SK-N-SH treated with all-trans-retinoic acid at 6 μM for 48 hours (cell line): ENCODE measurements around the gene EPN2.
"Not testable (repeated sequence)": the region's sequence is repeated elsewhere in the genome, so short reads cannot be mapped to it uniquely, and the experiment has no call there.

ENCODE experiments used
- ARNTL ChIP-seq: fragments of 450-650 bp; formaldehyde crosslinking; IDR thresholded peaks from 2 replicates; pipeline ENCODE4 v1.5.0; 2020; ENCODE audit warnings: low read depth, mild to moderate bottlenecking, moderate library complexity, borderline replicate concordance
- CSDC2 ChIP-seq: fragments of 250-450 bp; sonication (Bioruptor Pico); IDR thresholded peaks from 2 replicates; pipeline ENCODE4 v1.5.0; 2020; ENCODE audit warnings: mild to moderate bottlenecking, moderate library complexity
- ESRRG ChIP-seq: fragments of 250-450 bp; sonication (Bioruptor Pico); IDR thresholded peaks from 2 replicates; pipeline ENCODE4 v1.6.1; 2021; ENCODE audit warnings: mild to moderate bottlenecking
- RARB ChIP-seq: fragments of 250-450 bp; sonication (Bioruptor Pico); IDR thresholded peaks from 2 replicates; pipeline ENCODE4 v1.8.0; 2021; ENCODE audit warnings: mild to moderate bottlenecking, moderate library complexity
- ZFP3 ChIP-seq: fragments of 250-450 bp; sonication (Bioruptor Pico); IDR thresholded peaks from 2 replicates; pipeline ENCODE4 v1.5.0; 2020; ENCODE audit warnings: mild to moderate bottlenecking, moderate library complexity
- ZNF70 ChIP-seq: fragments of 450-650 bp; formaldehyde crosslinking; IDR thresholded peaks from 2 replicates; pipeline ENCODE4 v1.5.0; 2020; ENCODE audit warnings: mild to moderate bottlenecking, moderate library complexity
- TF ChIP-seq, protein P1 (sequence below): fragments of 250-450 bp; sonication (Bioruptor Pico); IDR thresholded peaks from 2 replicates; pipeline ENCODE4 v1.5.1; 2020; ENCODE audit warnings: low read depth, mild to moderate bottlenecking, moderate library complexity
- TF ChIP-seq, protein P2 (sequence below): fragments of 250-450 bp; sonication (Bioruptor Pico); IDR thresholded peaks from 2 replicates; pipeline ENCODE4 v1.8.0; 2020; ENCODE audit warnings: mild to moderate bottlenecking, moderate library complexity, borderline replicate concordance
- TF ChIP-seq, protein P3 (sequence below): fragments of 250-450 bp; sonication (Bioruptor Pico); IDR thresholded peaks from 2 replicates; pipeline ENCODE4 v1.8.0; 2021; ENCODE audit warnings: low read depth, mild to moderate bottlenecking, moderate library complexity, borderline replicate concordance

DNA sequence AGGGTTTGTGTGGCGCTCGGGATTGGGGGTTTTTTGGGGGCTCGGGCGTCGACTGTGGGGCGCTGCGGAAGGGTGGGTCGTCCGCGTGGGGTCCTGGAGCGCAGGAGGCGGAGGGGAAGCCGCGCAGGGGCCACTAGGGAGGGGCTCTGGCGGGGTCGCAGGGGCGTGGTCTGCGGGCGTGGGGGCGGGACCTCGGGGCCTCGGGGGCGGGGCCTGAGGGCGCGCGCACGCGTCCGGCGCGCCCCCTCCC lies at the start of gene EPN2:
- TF ChIP-seq CSDC2 (CRISPR knock-in tag); ESRRG (CRISPR knock-in tag); ZFP3 (CRISPR knock-in tag); ZNF70 (CRISPR knock-in tag); ARNTL (CRISPR knock-in tag); RARB: not testable (repeated sequence)
- TF ChIP-seq, protein P1, sequence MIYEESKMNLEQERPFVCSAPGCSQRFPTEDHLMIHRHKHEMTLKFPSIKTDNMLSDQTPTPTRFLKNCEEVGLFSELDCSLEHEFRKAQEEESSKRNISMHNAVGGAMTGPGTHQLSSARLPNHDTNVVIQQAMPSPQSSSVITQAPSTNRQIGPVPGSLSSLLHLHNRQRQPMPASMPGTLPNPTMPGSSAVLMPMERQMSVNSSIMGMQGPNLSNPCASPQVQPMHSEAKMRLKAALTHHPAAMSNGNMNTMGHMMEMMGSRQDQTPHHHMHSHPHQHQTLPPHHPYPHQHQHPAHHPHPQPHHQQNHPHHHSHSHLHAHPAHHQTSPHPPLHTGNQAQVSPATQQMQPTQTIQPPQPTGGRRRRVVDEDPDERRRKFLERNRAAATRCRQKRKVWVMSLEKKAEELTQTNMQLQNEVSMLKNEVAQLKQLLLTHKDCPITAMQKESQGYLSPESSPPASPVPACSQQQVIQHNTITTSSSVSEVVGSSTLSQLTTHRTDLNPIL (CRISPR knock-in tag), result not testable (repeated sequence)
- TF ChIP-seq, protein P2, sequence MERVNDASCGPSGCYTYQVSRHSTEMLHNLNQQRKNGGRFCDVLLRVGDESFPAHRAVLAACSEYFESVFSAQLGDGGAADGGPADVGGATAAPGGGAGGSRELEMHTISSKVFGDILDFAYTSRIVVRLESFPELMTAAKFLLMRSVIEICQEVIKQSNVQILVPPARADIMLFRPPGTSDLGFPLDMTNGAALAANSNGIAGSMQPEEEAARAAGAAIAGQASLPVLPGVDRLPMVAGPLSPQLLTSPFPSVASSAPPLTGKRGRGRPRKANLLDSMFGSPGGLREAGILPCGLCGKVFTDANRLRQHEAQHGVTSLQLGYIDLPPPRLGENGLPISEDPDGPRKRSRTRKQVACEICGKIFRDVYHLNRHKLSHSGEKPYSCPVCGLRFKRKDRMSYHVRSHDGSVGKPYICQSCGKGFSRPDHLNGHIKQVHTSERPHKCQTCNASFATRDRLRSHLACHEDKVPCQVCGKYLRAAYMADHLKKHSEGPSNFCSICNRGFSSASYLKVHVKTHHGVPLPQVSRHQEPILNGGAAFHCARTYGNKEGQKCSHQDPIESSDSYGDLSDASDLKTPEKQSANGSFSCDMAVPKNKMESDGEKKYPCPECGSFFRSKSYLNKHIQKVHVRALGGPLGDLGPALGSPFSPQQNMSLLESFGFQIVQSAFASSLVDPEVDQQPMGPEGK (CRISPR knock-in tag), result not testable (repeated sequence)
- TF ChIP-seq, protein P3, sequence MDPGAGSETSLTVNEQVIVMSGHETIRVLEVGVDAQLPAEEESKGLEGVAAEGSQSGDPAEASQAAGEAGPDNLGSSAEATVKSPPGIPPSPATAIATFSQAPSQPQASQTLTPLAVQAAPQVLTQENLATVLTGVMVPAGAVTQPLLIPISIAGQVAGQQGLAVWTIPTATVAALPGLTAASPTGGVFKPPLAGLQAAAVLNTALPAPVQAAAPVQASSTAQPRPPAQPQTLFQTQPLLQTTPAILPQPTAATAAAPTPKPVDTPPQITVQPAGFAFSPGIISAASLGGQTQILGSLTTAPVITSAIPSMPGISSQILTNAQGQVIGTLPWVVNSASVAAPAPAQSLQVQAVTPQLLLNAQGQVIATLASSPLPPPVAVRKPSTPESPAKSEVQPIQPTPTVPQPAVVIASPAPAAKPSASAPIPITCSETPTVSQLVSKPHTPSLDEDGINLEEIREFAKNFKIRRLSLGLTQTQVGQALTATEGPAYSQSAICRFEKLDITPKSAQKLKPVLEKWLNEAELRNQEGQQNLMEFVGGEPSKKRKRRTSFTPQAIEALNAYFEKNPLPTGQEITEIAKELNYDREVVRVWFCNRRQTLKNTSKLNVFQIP (CRISPR knock-in tag), result not testable (repeated sequence)
